Adipocyte (in vitro differentiated cells): ENCODE data around the gene DPEP1.

Experiments
- DNase-seq: peaks from one replicate; pipeline ENCODE4 v3.0.0-alpha.2; 2015; ENCODE audit warnings: low read depth
- H3K27me3 ChIP-seq: replicated peaks from 2 replicates; pipeline ENCODE4 v1.7.0; 2013; ENCODE audit warnings: mild to moderate bottlenecking, low read length, moderate library complexity; ENCODE audit not compliant: control insufficient read depth, insufficient read depth
- H3K36me3 ChIP-seq: 2 replicates; pipeline ENCODE4 v1.7.0; 2013; ENCODE audit warnings: low read length, mild to moderate bottlenecking, moderate library complexity; ENCODE audit not compliant: control insufficient read depth, insufficient read depth, severe bottlenecking
- H3K4me1 ChIP-seq: 2 replicates; pipeline ENCODE4 v1.7.0; 2013; ENCODE audit warnings: mild to moderate bottlenecking, low read length, moderate library complexity; ENCODE audit not compliant: control insufficient read depth, insufficient read depth
- H3K4me3 ChIP-seq: 2 replicates; pipeline ENCODE4 v1.7.0; 2013; ENCODE audit warnings: mild to moderate bottlenecking, low read length, moderate library complexity
- H3K9ac ChIP-seq: 2 replicates; pipeline ENCODE4 v1.7.0; 2013; ENCODE audit warnings: mild to moderate bottlenecking, low read length, moderate library complexity
- H3K9me3 ChIP-seq: 2 replicates; pipeline ENCODE4 v1.7.0; 2013; ENCODE audit warnings: mild to moderate bottlenecking, low read length, moderate library complexity; ENCODE audit not compliant: control insufficient read depth

The DPEP1 gene

GRCh38 chr16:89686520-89687091 lies 73.2 kb downstream of the DPEP1 start, which contains the start of gene CDK10:
CDK10 (plus strand) TSS chr16:89686689; CDS start chr16:89686711, 22 bp downstream.
- Histone ChIP-seq H3K9me3 (no peaks in the 10 kb centered on the region), H3K4me1 (peaks cover 9% of the 10 kb centered on the region), H3K9ac (peak within 1 kb of the TSS; percentile 95), H3K36me3 (peaks cover 9% of the 10 kb centered on the region), H3K27me3 (no peaks in the 10 kb centered on the region), H3K4me3 (peak within 1 kb of the TSS; percentile 95)
- DNase-seq: peak; percentile 96

GRCh38 chr16:89687092-89687940 lies 73.9 kb downstream of the DPEP1 start:
- peak; percentile 45 for DNase-seq
- H3K27me3 ChIP-seq: no peaks in the 10 kb centered on the region

More at GRCh38 chr16:89687092-89687940, 73.9 kb downstream of the DPEP1 start:
- H3K4me3 ChIP-seq: peak overlapping the region; percentile 95
- peak overlapping the region; percentile 95 for H3K9ac ChIP-seq
- no peaks in the 10 kb centered on the region for H3K9me3 ChIP-seq
- peaks cover 16% of the 10 kb centered on the region for H3K36me3 ChIP-seq
- peaks cover 9% of the 10 kb centered on the region for H3K4me1 ChIP-seq
